ENCODE results near the gene TBC1D13.
A peak's percentile ranks its signal among the peaks of the same experiment; 100 is the strongest.
"Not testable (repeated sequence)": the region's sequence is repeated elsewhere in the genome, so short reads cannot be mapped to it uniquely, and the experiment has no call there.

TBC1D13 gene

GRCh38 chr9:128786681-128787601 lies at the start of gene TBC1D13:
TBC1D13 (plus strand) TSS chr9:128787253; CDS start chr9:128787354, 101 bp downstream.
- peak; percentile 78 to 86 for DNase-seq (ENCODE audit: low read depth in 2 of 2)

DNA sequence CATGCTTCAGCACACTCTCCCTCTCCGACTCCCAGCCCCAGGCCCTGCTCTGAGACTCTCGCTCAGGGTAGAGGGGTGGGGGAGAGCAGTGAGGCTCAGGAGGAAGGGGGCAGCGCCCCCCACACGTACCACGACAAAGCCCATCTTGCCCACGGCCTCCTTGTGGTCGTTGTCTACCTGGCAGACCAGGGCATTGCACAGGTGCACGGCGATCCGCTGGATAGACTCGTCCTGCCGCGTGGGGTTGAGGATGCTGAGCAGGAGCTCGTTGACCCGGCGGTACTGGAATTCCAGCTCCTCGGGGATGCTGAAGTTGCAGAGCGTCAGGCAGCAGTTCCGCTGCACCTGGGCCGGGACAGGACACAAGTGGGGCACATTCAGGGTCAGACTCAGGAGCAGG lies 44.7 kb upstream of the TBC1D13 start:
- no peak for DNase-seq (ENCODE audit: low read depth in 2 of 2)

DNA sequence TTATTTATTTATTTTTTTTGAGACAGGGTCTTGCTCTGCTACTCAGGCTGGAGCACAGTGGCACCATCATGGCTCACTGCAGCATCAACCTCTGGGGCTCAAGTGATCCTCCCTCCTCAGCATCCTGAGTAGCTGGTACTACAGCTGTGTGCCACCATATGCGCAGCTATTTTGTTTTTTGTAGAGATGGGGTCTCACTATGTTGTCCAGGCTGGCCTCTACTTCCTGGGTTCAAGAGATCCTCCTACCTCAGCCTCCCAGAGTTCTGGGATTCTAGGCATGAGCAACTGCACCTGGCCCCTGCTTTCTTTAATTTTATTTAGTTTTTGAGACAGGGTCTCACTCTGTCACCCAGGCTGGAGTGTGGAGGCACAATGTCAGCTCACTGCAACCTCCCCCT lies 43.6 kb upstream of the TBC1D13 start:
- DNase-seq (ENCODE audit: low read depth in 2 of 2): no peak

DNA sequence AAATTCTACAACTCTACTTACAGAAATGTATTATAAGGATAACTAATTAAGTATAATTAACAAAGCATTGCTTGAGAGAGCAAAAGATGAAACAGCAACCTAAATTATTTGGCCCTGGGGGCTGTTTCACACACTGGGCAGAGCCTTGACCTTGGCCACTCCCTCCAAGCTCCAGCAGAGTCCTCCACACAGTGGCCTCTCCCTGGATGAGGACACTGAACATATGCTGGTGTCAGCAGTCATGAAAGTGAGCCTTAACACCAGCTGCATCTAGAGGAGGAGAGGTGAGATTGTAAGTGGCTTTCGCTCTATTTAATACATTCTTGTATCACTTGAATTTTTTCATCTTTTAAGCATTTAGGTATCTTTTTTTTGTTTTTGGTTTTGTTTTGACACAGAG lies 39.8 kb upstream of the TBC1D13 start:
- no peak for DNase-seq (ENCODE audit: low read depth in 2 of 2)

GRCh38 chr9:128750926-128751595 lies 36.0 kb upstream of the TBC1D13 start:
- DNase-seq (ENCODE audit: low read depth in 2 of 2): no peak

GRCh38 chr9:128753627-128754026 lies 33.4 kb upstream of the TBC1D13 start:
- DNase-seq (ENCODE audit: low read depth in 2 of 2): no peak

- no peak for DNase-seq (ENCODE audit: low read depth in 2 of 2)
Measured at GRCh38 chr9:128757602-128758001, 29.5 kb upstream of the TBC1D13 start.

DNA sequence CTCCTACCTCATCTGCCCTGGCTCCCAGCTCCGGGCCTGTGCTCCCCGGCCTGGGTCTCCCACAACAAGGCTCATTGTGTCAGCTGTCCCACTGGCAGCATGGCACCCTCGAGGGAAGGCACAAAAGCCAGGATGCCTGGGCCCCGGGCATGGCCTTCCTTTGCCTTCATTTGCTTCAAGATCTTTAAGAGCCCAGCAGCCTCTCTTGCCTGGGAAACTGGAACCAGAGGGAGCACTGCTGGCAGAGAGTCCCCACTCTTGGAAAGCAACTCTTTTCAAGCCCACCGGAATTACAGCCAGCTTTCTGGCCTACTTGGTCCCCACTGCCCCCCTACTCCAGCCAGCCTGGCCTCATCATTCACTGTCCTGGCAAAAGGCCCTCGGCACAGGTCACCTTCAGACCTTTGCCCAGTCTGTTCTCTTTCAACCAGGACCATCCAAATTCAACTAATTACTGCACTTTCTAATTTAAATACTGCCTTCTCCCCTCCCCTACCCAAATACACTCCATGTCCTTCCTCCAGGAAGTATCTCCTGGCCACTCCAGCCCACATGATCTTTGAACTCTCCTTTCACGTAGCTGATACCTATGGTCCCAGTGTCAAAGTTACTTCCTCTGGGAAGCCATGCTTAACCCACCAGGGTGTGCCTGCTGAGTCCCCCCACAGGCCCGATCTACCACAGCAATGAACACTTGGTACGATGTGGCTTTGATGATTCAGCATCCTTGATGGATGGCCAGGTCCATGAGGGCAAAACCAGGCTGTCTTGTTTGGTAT lies 24.2 kb upstream of the TBC1D13 start:
- no peak for DNase-seq (ENCODE audit: low read depth in 2 of 2)

- no peak for DNase-seq (ENCODE audit: low read depth in 2 of 2)
Measured at GRCh38 chr9:128764361-128764760, 22.7 kb upstream of the TBC1D13 start.

DNA sequence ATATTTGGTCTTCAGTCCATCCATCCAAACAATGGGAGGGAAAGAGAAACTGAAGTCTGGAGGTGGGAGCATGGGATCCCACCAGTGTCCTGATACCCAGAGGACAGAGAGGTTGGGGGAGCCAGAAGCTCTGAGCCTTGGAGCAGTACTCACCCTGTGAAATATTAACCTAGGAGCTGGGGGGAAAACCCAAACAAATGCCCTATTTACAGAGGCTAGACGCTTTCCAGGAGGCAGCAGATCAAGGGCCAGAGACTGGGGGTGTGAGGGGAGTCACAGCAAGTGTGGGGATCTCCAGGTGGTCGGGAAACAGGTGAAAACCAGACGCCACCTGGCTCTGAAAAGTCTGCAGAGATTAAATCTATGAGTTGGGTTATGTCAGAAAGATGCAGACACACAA lies 21.6 kb upstream of the TBC1D13 start:
- no peak for DNase-seq (ENCODE audit: low read depth in 2 of 2)

- DNase-seq (ENCODE audit: low read depth in 2 of 2): no peak
Measured at GRCh38 chr9:128768606-128769005, 18.4 kb upstream of the TBC1D13 start.

DNA sequence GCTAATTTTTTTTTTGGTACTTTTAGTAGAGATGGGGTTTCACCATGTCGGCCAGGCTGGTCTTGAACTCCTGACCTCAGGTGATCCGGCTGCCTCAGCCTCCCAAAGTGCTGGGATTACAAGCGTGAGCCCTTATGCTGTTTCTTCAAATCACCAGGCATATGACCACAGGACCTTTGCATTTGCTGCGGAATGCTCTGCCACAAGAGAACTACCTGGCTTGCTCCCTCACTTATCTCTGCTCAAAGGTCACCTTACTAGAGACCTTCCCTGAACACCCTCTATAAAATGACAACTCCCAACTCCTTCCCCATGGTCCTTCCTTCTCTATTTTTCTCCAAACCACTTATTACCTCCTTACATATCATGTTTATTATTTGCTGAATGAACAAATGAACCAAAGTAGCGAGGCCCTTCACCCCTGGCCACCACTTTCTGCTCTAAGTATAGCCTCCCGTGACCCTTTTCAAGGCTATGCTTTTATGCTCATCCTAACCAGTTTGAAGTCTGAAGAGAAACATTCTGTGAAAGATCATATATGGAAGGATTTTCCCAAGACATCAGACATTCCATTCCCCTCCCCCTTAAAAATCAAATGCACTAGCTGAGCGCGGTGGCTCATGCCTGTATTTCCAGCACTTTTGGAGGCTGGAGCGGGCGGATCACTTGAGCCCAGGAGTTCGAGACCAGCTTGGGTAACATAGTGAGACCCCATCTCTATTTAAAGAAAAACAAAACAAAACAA lies 16.6 kb upstream of the TBC1D13 start:
- no peak for DNase-seq (ENCODE audit: low read depth in 2 of 2)

DNA sequence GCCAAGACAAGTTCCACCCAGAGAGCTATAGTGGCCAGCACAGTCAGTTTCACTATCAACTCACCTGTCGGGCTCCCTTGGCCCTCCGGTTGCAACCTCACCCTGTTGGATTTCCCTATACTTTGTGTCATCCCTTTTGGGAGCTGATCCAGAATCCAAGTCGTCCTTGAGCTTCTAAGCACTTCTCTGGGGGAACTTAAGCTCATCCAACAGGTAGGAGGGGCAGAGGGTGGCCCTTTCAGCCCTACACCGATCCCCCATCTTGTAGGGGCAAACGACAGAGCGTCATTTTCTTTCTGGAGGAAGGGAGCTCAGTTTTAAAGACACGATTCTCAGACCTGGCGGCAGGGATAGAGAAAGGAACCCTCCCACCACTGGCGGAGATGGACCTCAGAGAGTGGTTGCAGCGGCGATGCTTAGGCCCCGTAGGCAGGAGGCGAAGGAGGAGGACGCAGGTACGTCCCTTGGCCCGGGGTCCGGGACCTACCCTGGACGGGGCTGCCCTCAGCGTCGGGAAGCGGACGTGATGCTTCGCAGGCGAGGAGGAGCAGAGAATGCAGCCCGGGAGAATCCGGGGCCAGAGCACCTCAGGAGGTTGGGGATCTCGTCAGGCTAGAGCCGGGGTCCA lies 15.8 kb upstream of the TBC1D13 start:
- DNase-seq (ENCODE audit: low read depth in 2 of 2): no peak

DNA sequence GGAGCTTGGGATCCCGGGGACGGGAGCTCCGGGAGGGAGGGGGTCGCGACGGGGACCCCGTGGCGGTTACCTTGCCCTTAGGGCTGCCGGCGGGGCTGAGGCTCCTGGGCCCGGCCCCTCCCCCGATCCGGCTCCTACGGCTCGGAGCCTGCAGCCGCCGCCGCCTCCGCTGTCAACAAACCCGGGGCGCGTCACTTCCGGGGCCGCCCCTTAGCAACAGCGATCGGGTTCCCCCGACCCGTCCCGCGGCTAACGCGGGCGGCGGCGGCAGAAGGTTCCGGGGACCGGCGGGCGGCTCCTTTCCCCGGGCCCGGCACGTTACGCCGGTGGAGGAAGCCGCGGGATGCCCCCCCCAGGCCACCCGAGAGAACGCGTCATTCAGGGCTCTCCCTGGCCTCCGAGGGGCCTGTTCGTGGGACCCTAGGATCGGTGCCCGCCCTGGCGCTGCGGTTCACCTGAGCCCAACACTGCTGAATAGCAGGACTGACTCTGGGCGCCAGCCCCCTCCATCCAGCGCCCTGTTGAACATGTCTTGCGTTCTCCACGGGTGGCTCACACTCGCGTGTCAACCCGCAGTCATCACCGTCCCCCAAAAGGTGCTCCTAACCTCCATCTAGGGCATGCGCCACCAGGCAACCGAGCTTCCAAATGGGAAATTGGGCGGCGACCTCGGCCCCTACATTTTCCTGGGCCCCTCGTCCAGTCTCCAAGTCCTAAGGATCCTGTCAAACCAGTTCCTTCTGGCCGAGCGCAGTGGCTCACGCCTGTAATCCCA lies 15.1 kb upstream of the TBC1D13 start, which contains the start of gene ZER1:
Gene ZER1, minus strand, starts transcription at position 183 of the 775 bp plus-strand sequence. CDS start 16,362 bp downstream, outside the sequence.
- peak; percentile 85 to 92 for DNase-seq (ENCODE audit: low read depth in 2 of 2)

GRCh38 chr9:128773049-128773448 lies 14.0 kb upstream of the TBC1D13 start:
- no peak for DNase-seq (ENCODE audit: low read depth in 2 of 2)

DNA sequence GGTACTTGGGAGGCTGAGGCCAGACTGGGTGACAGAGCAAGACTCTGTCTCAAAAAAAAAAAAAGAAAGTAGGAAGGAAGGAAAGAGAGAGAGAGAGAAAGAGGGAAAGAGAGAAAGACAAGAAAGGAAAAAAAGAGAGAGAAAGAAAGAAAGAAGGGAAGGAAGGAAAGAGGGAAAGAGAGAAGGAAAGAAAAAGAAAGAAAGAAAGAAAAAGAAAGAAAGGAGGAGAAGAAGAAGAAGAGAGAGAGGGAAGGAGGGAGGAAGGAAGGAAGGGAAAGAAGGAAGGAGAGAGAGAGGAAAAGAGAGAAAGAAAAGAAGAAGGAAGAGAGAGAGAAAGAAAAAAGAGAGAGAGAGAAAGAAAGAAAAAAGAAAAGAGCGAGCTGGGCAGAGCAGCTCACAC lies 12.2 kb upstream of the TBC1D13 start:
- no peak for DNase-seq (ENCODE audit: low read depth in 2 of 2)

GRCh38 chr9:128780093-128780492 lies 7.0 kb upstream of the TBC1D13 start:
- not testable (repeated sequence) for DNase-seq (ENCODE audit: low read depth in 2 of 2)

DNA sequence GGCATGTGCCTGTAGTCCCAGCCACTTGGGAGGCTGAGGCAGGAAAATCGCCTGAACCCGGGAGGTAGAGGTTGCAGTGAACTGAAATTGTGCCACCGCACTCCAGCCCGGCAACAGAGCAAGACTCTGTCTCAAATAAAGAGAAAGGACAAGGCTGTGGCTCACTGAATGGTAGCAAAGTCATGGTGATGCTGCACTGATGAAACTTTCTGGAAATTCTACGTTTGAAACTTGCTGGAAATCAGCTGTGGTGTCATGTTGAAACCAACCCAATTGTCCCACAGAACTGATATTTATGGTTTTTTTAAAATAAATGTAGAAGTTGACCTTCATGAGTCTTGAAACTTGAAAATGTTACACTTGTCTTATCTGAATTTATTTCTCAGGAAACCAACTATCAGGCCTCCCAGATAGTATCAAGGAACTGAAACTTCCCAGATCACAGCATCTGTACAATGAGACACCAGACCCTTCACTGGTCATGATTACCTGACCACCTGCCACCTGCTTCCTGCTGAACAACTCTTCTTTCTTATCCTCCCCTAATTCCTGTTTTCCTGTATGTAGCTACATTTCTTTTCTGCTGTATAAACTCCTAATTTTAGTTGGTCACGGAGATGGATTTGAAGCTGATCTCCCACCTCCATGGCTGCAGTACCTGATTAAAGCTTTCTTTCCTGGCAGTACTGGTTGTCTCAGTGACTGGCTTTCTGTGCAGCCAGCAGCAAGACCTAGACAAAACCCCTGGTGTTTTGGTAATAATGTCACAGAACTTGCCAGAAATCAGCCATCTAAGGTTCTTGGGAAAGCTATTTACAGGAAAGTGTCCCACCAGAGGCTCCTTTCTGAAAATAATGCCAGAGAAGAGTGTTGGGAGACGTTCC lies 5.6 kb upstream of the TBC1D13 start:
- no peak for DNase-seq (ENCODE audit: low read depth in 2 of 2)

DNA sequence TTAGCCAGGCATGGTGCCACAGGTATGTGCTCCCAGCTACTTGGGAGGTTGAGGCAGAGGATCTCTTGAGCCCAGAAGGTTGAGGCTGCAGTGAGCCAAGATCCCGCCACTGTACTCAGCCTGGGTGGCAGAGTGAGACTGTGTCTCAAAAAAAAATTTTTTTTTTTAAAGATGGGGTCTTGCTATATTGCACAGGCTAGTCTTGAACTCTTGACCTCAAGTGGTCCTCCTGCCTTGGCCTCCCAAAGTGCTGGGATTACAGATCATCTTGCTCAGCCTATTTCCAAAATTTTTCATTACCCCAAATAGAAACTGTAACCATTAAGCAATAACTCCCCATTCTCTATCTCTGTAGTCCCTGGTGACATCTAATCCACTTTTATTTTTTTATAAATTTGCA lies 4.4 kb upstream of the TBC1D13 start:
- DNase-seq (ENCODE audit: low read depth in 2 of 2): no peak

Measured in stimulated activated CD8-positive, alpha-beta memory T cell treated with anti-CD3 and anti-CD28 coated beads, Interleukin-7, amount 100 ng/mL, for 4 hours (primary cell).